Transverse colon (tissue), 3 donors: Measurements from ENCODE around the gene RAB34.

Source experiments
- POLR2A ChIP-seq: fragments of 450-650 bp; IDR thresholded peaks from one replicate; pipeline ENCODE4 v1.6.1; 2016; ENCODE audit warnings: antibody characterized with exemption, mild to moderate bottlenecking, moderate library complexity
- TF ChIP-seq, protein P1 (sequence below), 5 experiments: fragments of 200-600 bp in 3 of 5; fragments of 450-650 bp in 2 of 5; sonication (generic) in 3 of 5; IDR thresholded peaks; 1 replicate in 2 of 5; 2 replicates in 3 of 5; pipeline ENCODE4 v1.5.1; 2016 to 2017; ENCODE audit warnings: antibody characterized with exemption in 5 of 5, inconsistent platforms in 3 of 5, mild to moderate bottlenecking in 2 of 5, moderate library complexity in 1 of 5

DNA sequence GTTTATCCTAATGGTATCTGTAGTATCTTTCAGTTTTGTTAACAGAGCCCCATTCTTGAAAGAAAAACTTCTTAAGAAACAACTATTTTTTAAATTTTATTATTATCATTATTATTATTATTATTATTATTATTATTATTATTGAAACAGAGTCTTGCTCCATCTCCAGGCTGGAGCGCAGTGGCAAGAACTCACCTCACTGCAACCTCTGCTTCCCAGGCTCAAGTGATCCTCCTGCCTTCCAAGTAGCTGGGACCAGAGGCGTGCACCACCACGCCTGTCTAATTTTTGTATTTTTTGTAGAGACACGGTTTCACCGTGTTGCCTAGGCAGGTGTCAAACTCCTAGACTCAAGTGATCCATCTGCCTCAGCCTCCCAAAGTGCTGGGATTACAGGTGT is 32.3 kb downstream of the RAB34 start:
- TF ChIP-seq, protein P1, sequence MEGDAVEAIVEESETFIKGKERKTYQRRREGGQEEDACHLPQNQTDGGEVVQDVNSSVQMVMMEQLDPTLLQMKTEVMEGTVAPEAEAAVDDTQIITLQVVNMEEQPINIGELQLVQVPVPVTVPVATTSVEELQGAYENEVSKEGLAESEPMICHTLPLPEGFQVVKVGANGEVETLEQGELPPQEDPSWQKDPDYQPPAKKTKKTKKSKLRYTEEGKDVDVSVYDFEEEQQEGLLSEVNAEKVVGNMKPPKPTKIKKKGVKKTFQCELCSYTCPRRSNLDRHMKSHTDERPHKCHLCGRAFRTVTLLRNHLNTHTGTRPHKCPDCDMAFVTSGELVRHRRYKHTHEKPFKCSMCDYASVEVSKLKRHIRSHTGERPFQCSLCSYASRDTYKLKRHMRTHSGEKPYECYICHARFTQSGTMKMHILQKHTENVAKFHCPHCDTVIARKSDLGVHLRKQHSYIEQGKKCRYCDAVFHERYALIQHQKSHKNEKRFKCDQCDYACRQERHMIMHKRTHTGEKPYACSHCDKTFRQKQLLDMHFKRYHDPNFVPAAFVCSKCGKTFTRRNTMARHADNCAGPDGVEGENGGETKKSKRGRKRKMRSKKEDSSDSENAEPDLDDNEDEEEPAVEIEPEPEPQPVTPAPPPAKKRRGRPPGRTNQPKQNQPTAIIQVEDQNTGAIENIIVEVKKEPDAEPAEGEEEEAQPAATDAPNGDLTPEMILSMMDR (IDR thresholded peaks at IDR 0.05) = no peak
- no peak for TF ChIP-seq POLR2A
